ENCODE results near the gene RPL19.

Gene RPL19

GRCh38 chr17:39200070-39200879, at the start of gene RPL19:
RPL19 (plus strand) TSS chr17:39200283; CDS start chr17:39200345, 62 bp downstream.
- peaks cover 31% of the 10 kb centered on the region for H3K36me3 ChIP-seq (ENCODE audit: insufficient read depth, low read length)
- no peaks in the 10 kb centered on the region for H3K27me3 ChIP-seq (ENCODE audit: insufficient read depth, low read length)
- peak within 1 kb of the TSS; percentile 71 for H2AFZ ChIP-seq (ENCODE audit: low read length, unreplicated experiment)
- peak within 1 kb of the TSS; percentile 84 for H3K4me3 ChIP-seq (ENCODE audit: low read depth, low read length)
- peak within 1 kb of the TSS; percentile 90 for H3K27ac ChIP-seq (ENCODE audit: low read depth, low read length)
- H3K79me2 ChIP-seq (ENCODE audit: control insufficient read depth, insufficient read depth, low read length, unreplicated experiment): peaks cover 40% of the 10 kb centered on the region
- peaks cover 27% of the 10 kb centered on the region for H3K4me1 ChIP-seq (ENCODE audit: control insufficient read depth, insufficient read depth, low read length, unreplicated experiment)

GRCh38 chr17:39150795-39151149, 49.3 kb upstream of the RPL19 start:
- H3K27ac ChIP-seq (ENCODE audit: low read depth, low read length): no peak overlapping the region
- H3K79me2 ChIP-seq (ENCODE audit: control insufficient read depth, insufficient read depth, low read length, unreplicated experiment): no peaks in the 10 kb centered on the region
- H3K4me1 ChIP-seq (ENCODE audit: control insufficient read depth, insufficient read depth, low read length, unreplicated experiment): peaks cover 9% of the 10 kb centered on the region
- no peak overlapping the region for H3K4me3 ChIP-seq (ENCODE audit: low read depth, low read length)
- H3K36me3 ChIP-seq (ENCODE audit: insufficient read depth, low read length): no peaks in the 10 kb centered on the region
- no peak overlapping the region for H2AFZ ChIP-seq (ENCODE audit: low read length, unreplicated experiment)
- H3K27me3 ChIP-seq (ENCODE audit: insufficient read depth, low read length): peaks cover 27% of the 10 kb centered on the region

GRCh38 chr17:39151150-39151942, 48.7 kb upstream of the RPL19 start, which contains the start of gene PLXDC1:
PLXDC1 (minus strand) TSS chr17:39151637; CDS start chr17:39151437, 200 bp downstream.
- Histone ChIP-seq H3K4me1 (ENCODE audit: control insufficient read depth, insufficient read depth, low read length, unreplicated experiment) (peaks cover 9% of the 10 kb centered on the region), H3K79me2 (ENCODE audit: control insufficient read depth, insufficient read depth, low read length, unreplicated experiment) (no peaks in the 10 kb centered on the region), H3K27ac (ENCODE audit: low read depth, low read length) (no peak within 1 kb of the TSS), H3K27me3 (ENCODE audit: insufficient read depth, low read length) (peaks cover 27% of the 10 kb centered on the region), H2AFZ (ENCODE audit: low read length, unreplicated experiment) (no peak within 1 kb of the TSS), H3K4me3 (ENCODE audit: low read depth, low read length) (peak within 1 kb of the TSS; percentile 96; the same call in 1 of the 2 replicates), H3K36me3 (ENCODE audit: insufficient read depth, low read length) (no peaks in the 10 kb centered on the region)

GRCh38 chr17:39151943-39152818, 47.9 kb upstream of the RPL19 start:
- peak overlapping the region; percentile 43 for H2AFZ ChIP-seq (ENCODE audit: low read length, unreplicated experiment)
- peaks cover 27% of the 10 kb centered on the region for H3K27me3 ChIP-seq (ENCODE audit: insufficient read depth, low read length)
- H3K4me3 ChIP-seq (ENCODE audit: low read depth, low read length): peak overlapping the region; percentile 96
- H3K79me2 ChIP-seq (ENCODE audit: control insufficient read depth, insufficient read depth, low read length, unreplicated experiment): no peaks in the 10 kb centered on the region
- H3K4me1 ChIP-seq (ENCODE audit: control insufficient read depth, insufficient read depth, low read length, unreplicated experiment): peaks cover 9% of the 10 kb centered on the region
- H3K36me3 ChIP-seq (ENCODE audit: insufficient read depth, low read length): no peaks in the 10 kb centered on the region
- no peak overlapping the region for H3K27ac ChIP-seq (ENCODE audit: low read depth, low read length)

- H2AFZ ChIP-seq (ENCODE audit: low read length, unreplicated experiment): peak overlapping the region; percentile 99
- no peaks in the 10 kb centered on the region for H3K36me3 ChIP-seq (ENCODE audit: insufficient read depth, low read length)
- peak overlapping the region; percentile 96 for H3K4me3 ChIP-seq (ENCODE audit: low read depth, low read length)
- peak overlapping the region; percentile 57 for H3K27ac ChIP-seq (ENCODE audit: low read depth, low read length)
- no peaks in the 10 kb centered on the region for H3K79me2 ChIP-seq (ENCODE audit: control insufficient read depth, insufficient read depth, low read length, unreplicated experiment)
- H3K4me1 ChIP-seq (ENCODE audit: control insufficient read depth, insufficient read depth, low read length, unreplicated experiment): peaks cover 9% of the 10 kb centered on the region
- H3K27me3 ChIP-seq (ENCODE audit: insufficient read depth, low read length): peaks cover 27% of the 10 kb centered on the region
These were observed 46.5 kb upstream of the RPL19 start for GRCh38 chr17:39153599-39154051.

- peaks cover 9% of the 10 kb centered on the region for H3K4me1 ChIP-seq (ENCODE audit: control insufficient read depth, insufficient read depth, low read length, unreplicated experiment)
- no peaks in the 10 kb centered on the region for H3K79me2 ChIP-seq (ENCODE audit: control insufficient read depth, insufficient read depth, low read length, unreplicated experiment)
- no peak overlapping the region for H2AFZ ChIP-seq (ENCODE audit: low read length, unreplicated experiment)
- peaks cover 13% of the 10 kb centered on the region for H3K27me3 ChIP-seq (ENCODE audit: insufficient read depth, low read length)
- H3K27ac ChIP-seq (ENCODE audit: low read depth, low read length): no peak overlapping the region
- no peaks in the 10 kb centered on the region for H3K36me3 ChIP-seq (ENCODE audit: insufficient read depth, low read length)
- H3K4me3 ChIP-seq (ENCODE audit: low read depth, low read length): no peak overlapping the region
These were observed 44.4 kb upstream of the RPL19 start for GRCh38 chr17:39155654-39156053.

GRCh38 chr17:39156491-39156890, 43.6 kb upstream of the RPL19 start:
- Histone ChIP-seq H3K36me3 (ENCODE audit: insufficient read depth, low read length) (no peaks in the 10 kb centered on the region), H3K27me3 (ENCODE audit: insufficient read depth, low read length) (peaks cover 6% of the 10 kb centered on the region; the same call in 1 of the 2 replicates), H2AFZ (ENCODE audit: low read length, unreplicated experiment) (no peak overlapping the region), H3K27ac (ENCODE audit: low read depth, low read length) (no peak overlapping the region), H3K79me2 (ENCODE audit: control insufficient read depth, insufficient read depth, low read length, unreplicated experiment) (no peaks in the 10 kb centered on the region), H3K4me1 (ENCODE audit: control insufficient read depth, insufficient read depth, low read length, unreplicated experiment) (peaks cover 9% of the 10 kb centered on the region), H3K4me3 (ENCODE audit: low read depth, low read length) (no peak overlapping the region)

GRCh38 chr17:39158623-39159022, 41.5 kb upstream of the RPL19 start:
- Histone ChIP-seq H3K36me3 (ENCODE audit: insufficient read depth, low read length) (no peaks in the 10 kb centered on the region), H3K27me3 (ENCODE audit: insufficient read depth, low read length) (no peaks in the 10 kb centered on the region), H2AFZ (ENCODE audit: low read length, unreplicated experiment) (no peak overlapping the region), H3K27ac (ENCODE audit: low read depth, low read length) (no peak overlapping the region), H3K4me1 (ENCODE audit: control insufficient read depth, insufficient read depth, low read length, unreplicated experiment) (no peaks in the 10 kb centered on the region), H3K4me3 (ENCODE audit: low read depth, low read length) (no peak overlapping the region), H3K79me2 (ENCODE audit: control insufficient read depth, insufficient read depth, low read length, unreplicated experiment) (no peaks in the 10 kb centered on the region)

- Histone ChIP-seq H3K4me3 (ENCODE audit: low read depth, low read length) (no peak overlapping the region), H3K36me3 (ENCODE audit: insufficient read depth, low read length) (no peaks in the 10 kb centered on the region), H3K4me1 (ENCODE audit: control insufficient read depth, insufficient read depth, low read length, unreplicated experiment) (no peaks in the 10 kb centered on the region), H3K27ac (ENCODE audit: low read depth, low read length) (no peak overlapping the region), H2AFZ (ENCODE audit: low read length, unreplicated experiment) (no peak overlapping the region), H3K79me2 (ENCODE audit: control insufficient read depth, insufficient read depth, low read length, unreplicated experiment) (no peaks in the 10 kb centered on the region), H3K27me3 (ENCODE audit: insufficient read depth, low read length) (peaks cover 21% of the 10 kb centered on the region)
These were observed 38.1 kb upstream of the RPL19 start for GRCh38 chr17:39161962-39162361.

GRCh38 chr17:39164675-39165143, 35.4 kb upstream of the RPL19 start:
- no peak overlapping the region for H3K27ac ChIP-seq (ENCODE audit: low read depth, low read length)
- no peaks in the 10 kb centered on the region for H3K36me3 ChIP-seq (ENCODE audit: insufficient read depth, low read length)
- H2AFZ ChIP-seq (ENCODE audit: low read length, unreplicated experiment): peak overlapping the region; percentile 60
- H3K27me3 ChIP-seq (ENCODE audit: insufficient read depth, low read length): peaks cover 23% of the 10 kb centered on the region
- H3K4me1 ChIP-seq (ENCODE audit: control insufficient read depth, insufficient read depth, low read length, unreplicated experiment): no peaks in the 10 kb centered on the region
- H3K4me3 ChIP-seq (ENCODE audit: low read depth, low read length): peak overlapping the region; percentile 75
- H3K79me2 ChIP-seq (ENCODE audit: control insufficient read depth, insufficient read depth, low read length, unreplicated experiment): no peaks in the 10 kb centered on the region
